Astrocyte (in vitro differentiated cells and primary cell): Measurements from ENCODE around the gene SULF2.

ENCODE experiments used
- EZH2 ChIP-seq: IDR thresholded peaks from 2 replicates; pipeline ENCODE4 v1.6.1; 2012; ENCODE audit warnings: mild to moderate bottlenecking, low read length, inconsistent platforms; ENCODE audit not compliant: insufficient read depth
- TF ChIP-seq, protein P1 (sequence below): IDR thresholded peaks from 2 replicates; pipeline ENCODE4 v1.5.1; 2011; ENCODE audit warnings: low read depth, mild to moderate bottlenecking, inconsistent platforms, low read length, moderate library complexity; ENCODE audit not compliant: insufficient read depth

DNA sequence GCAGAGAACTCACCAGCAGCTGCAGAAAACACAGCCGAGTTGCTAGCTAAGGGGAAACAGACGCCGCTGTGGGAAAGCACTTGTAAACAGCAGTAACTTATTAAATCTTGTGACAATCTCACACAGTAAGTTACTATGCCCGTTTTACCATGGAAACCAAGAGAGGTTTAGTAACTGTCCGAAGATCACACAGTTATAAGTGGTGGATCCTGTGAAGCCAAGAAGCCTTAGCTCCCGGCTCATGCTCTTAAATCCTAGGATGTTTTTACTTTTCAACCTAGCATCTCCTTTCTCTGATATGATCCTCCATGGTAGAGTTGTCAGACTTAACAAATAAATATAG is 1.5 kb upstream of the SULF2 start:
- TF ChIP-seq, protein P1, sequence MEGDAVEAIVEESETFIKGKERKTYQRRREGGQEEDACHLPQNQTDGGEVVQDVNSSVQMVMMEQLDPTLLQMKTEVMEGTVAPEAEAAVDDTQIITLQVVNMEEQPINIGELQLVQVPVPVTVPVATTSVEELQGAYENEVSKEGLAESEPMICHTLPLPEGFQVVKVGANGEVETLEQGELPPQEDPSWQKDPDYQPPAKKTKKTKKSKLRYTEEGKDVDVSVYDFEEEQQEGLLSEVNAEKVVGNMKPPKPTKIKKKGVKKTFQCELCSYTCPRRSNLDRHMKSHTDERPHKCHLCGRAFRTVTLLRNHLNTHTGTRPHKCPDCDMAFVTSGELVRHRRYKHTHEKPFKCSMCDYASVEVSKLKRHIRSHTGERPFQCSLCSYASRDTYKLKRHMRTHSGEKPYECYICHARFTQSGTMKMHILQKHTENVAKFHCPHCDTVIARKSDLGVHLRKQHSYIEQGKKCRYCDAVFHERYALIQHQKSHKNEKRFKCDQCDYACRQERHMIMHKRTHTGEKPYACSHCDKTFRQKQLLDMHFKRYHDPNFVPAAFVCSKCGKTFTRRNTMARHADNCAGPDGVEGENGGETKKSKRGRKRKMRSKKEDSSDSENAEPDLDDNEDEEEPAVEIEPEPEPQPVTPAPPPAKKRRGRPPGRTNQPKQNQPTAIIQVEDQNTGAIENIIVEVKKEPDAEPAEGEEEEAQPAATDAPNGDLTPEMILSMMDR, result no peak
- no peak for TF ChIP-seq EZH2
